H1 (cell line): ENCODE measurements around the gene CNGA4. TPM values are rescaled to one million over a fixed set of nuclear protein-coding genes. Genes with fewer than 3 reads are reported as not detected.

Experiments
- CTCF ChIA-PET: fragments of 300-600 bp; sonication (Branson Sonifier 250); formaldehyde crosslinking; loops from one replicate; lab custom pipeline; 2021; ENCODE audit not compliant: partially characterized antibody; lab: Charles Lee
- POLR2A ChIA-PET: fragments of 300-600 bp; sonication (Branson Sonifier 250); formaldehyde crosslinking; loops from one replicate; lab custom pipeline; 2021; ENCODE audit warnings: inconsistent platforms; ENCODE audit not compliant: partially characterized antibody; lab: Charles Lee
- DNase-seq, 2 experiments: peaks; one replicate each; pipeline versions ENCODE4 v3.0.0 to v3.0.0-alpha.2; 2010 to 2022; ENCODE audit warnings: low spot score in 2 of 2, low read depth in 1 of 2, mixed read lengths in 1 of 2
- FAIRE-seq: peaks from 2 replicates; lab custom pipeline; 2011; peaks lifted over from hg19 to GRCh38; lab: Jason Lieb, UNC
- H2AFZ ChIP-seq: 2 replicates; pipeline ENCODE4 v1.8.1; 2012; ENCODE audit warnings: low read length, inconsistent platforms
- H2AK5ac ChIP-seq: 2 replicates; pipeline ENCODE4 v1.6.1; 2013; ENCODE audit warnings: low read depth, low read length
- H2BK120ac ChIP-seq: replicated peaks from 2 replicates; pipeline ENCODE3; 2013; ENCODE audit warnings: low read depth, low read length, inconsistent platforms
- H2BK12ac ChIP-seq: 2 replicates; pipeline ENCODE4 v1.6.1; 2013; ENCODE audit warnings: low read depth, low read length
- H2BK15ac ChIP-seq: 2 replicates; pipeline ENCODE4 v1.6.1; 2013; ENCODE audit warnings: low read length
- H2BK20ac ChIP-seq: 2 replicates; pipeline ENCODE4 v1.6.1; 2013; ENCODE audit warnings: low read length
- H2BK5ac ChIP-seq: 2 replicates; pipeline ENCODE4 v1.6.1; 2013; ENCODE audit warnings: low read depth, low read length
- H3K14ac ChIP-seq: 2 replicates; pipeline ENCODE4 v1.6.1; 2013; ENCODE audit warnings: inconsistent platforms; ENCODE audit not compliant: insufficient read length
- H3K18ac ChIP-seq: 2 replicates; pipeline ENCODE4 v1.6.1; 2013; ENCODE audit warnings: low read length; ENCODE audit errors: extremely low read depth
- H3K23ac ChIP-seq: 2 replicates; pipeline ENCODE4 v1.6.1; 2013; ENCODE audit warnings: inconsistent platforms; ENCODE audit not compliant: insufficient read length
- H3K23me2 ChIP-seq: 2 replicates; pipeline ENCODE4 v1.6.1; 2013; ENCODE audit warnings: low read depth, low read length
- H3K27ac ChIP-seq: 2 replicates; pipeline ENCODE4 v1.6.1; 2011; ENCODE audit warnings: low read depth, low read length, inconsistent platforms
- H3K27me3 ChIP-seq, 4 experiments: replicated peaks in 1 of 4; 1 replicate in 1 of 4; 2 replicates in 3 of 4; pipeline versions ENCODE4 v1.6.1 to v1.8.1; 2011 to 2013; ENCODE audit warnings: low read length in 3 of 4, mild to moderate bottlenecking in 3 of 4, inconsistent platforms in 2 of 4, mixed read lengths in 2 of 4, moderate library complexity in 1 of 4; ENCODE audit not compliant: control insufficient read depth in 3 of 4, insufficient read depth in 3 of 4; ENCODE audit errors: extremely low read depth in 1 of 4
- H3K36me3 ChIP-seq, 4 experiments: 2 replicates each; pipeline versions ENCODE4 v1.6.1 to v1.8.1; 2011 to 2013; ENCODE audit warnings: mild to moderate bottlenecking in 4 of 4, low read length in 3 of 4, moderate library complexity in 2 of 4, control low read depth in 1 of 4, inconsistent platforms in 1 of 4; ENCODE audit not compliant: insufficient read depth in 4 of 4, control insufficient read depth in 2 of 4
- H3K4ac ChIP-seq: replicated peaks from 2 replicates; pipeline ENCODE3; 2013; ENCODE audit warnings: low read length, low read depth, mixed read lengths, inconsistent platforms; ENCODE audit not compliant: insufficient read length
- H3K4me1 ChIP-seq, 4 experiments: replicated peaks in 1 of 4; 1 replicate in 1 of 4; 2 replicates in 3 of 4; pipeline versions ENCODE4 v1.6.1 to v1.8.1; 2011 to 2013; ENCODE audit warnings: low read length in 3 of 4, inconsistent platforms in 2 of 4, mixed read lengths in 1 of 4; ENCODE audit not compliant: insufficient read depth in 4 of 4, control insufficient read depth in 3 of 4
- H3K4me2 ChIP-seq, 2 experiments: 2 replicates each; pipeline versions ENCODE4 v1.6.1 to v1.8.1; 2011 to 2013; ENCODE audit warnings: low read depth in 2 of 2, low read length in 2 of 2, control low read depth in 1 of 2, inconsistent platforms in 1 of 2, mild to moderate bottlenecking in 1 of 2; ENCODE audit not compliant: insufficient read depth in 1 of 2
- H3K4me3 ChIP-seq, 4 experiments: fragments of 200-600, 300-600 bp in 1 of 4; sonication (generic), shearing (Covaris generic), sonication (Bioruptor Twin) in 1 of 4; 2 replicates each; pipeline versions ENCODE4 v1.5.1 to v1.8.1; 2011 to 2016; ENCODE audit warnings: low read length in 4 of 4, low read depth in 3 of 4, control low read depth in 2 of 4, inconsistent platforms in 2 of 4, mild to moderate bottlenecking in 2 of 4, mixed read lengths in 1 of 4, moderate library complexity in 1 of 4; ENCODE audit not compliant: insufficient read depth in 2 of 4; ENCODE audit errors: extremely low read depth in 1 of 4
- H3K56ac ChIP-seq: replicated peaks from 2 replicates; pipeline ENCODE3; 2013; ENCODE audit warnings: low read depth, mild to moderate bottlenecking, mixed read lengths, low read length, inconsistent platforms; ENCODE audit not compliant: insufficient read length
- H3K79me1 ChIP-seq: 2 replicates; pipeline ENCODE4 v1.6.1; 2013; ENCODE audit warnings: low read depth, low read length, control low read depth
- H3K79me2 ChIP-seq, 2 experiments: 2 replicates each; pipeline versions ENCODE4 v1.6.1 to v1.8.1; 2012 to 2013; ENCODE audit warnings: low read length in 2 of 2, mild to moderate bottlenecking in 2 of 2, inconsistent platforms in 1 of 2; ENCODE audit not compliant: insufficient read depth in 2 of 2, control insufficient read depth in 1 of 2
- H3K9ac ChIP-seq, 4 experiments: replicated peaks in 1 of 4; 1 replicate in 1 of 4; 2 replicates in 3 of 4; pipeline versions ENCODE4 v1.6.1 to v1.8.1; 2011 to 2013; ENCODE audit warnings: low read depth in 3 of 4, low read length in 3 of 4, control low read depth in 2 of 4, mild to moderate bottlenecking in 2 of 4, moderate library complexity in 2 of 4, inconsistent platforms in 1 of 4; ENCODE audit errors: extremely low read depth in 1 of 4
- H3K9me3 ChIP-seq, 2 experiments: 2 replicates each; pipeline versions ENCODE4 v1.6.1 to v1.8.1; 2012 to 2013; ENCODE audit warnings: mild to moderate bottlenecking in 2 of 2, moderate library complexity in 2 of 2, control low read depth in 1 of 2, inconsistent platforms in 1 of 2, low read depth in 1 of 2, low read length in 1 of 2, mixed read lengths in 1 of 2; ENCODE audit not compliant: insufficient read depth in 2 of 2
- H4K20me1 ChIP-seq, 2 experiments: replicated peaks in 1 of 2; 2 replicates each; pipeline versions ENCODE3 to v1.8.1; 2011 to 2013; ENCODE audit warnings: inconsistent platforms in 2 of 2, low read length in 2 of 2, mild to moderate bottlenecking in 1 of 2; ENCODE audit not compliant: insufficient read depth in 2 of 2, control insufficient read depth in 1 of 2
- H4K5ac ChIP-seq: 2 replicates; pipeline ENCODE4 v1.6.1; 2013; ENCODE audit warnings: low read length, low read depth, mixed read lengths, inconsistent platforms; ENCODE audit not compliant: insufficient read length
- H4K8ac ChIP-seq: 2 replicates; pipeline ENCODE4 v1.8.0; 2013; ENCODE audit warnings: mild to moderate bottlenecking, moderate library complexity, low read length, inconsistent platforms; ENCODE audit not compliant: insufficient read depth; ENCODE audit errors: extremely low read depth
- H4K91ac ChIP-seq: replicated peaks from 2 replicates; pipeline ENCODE3; 2013; ENCODE audit warnings: low read length, mixed read lengths, inconsistent platforms; ENCODE audit not compliant: insufficient read length
- CBX8 ChIP-seq: fragments of 300-800, 300-1000 bp; sonication (generic); IDR thresholded peaks from 2 replicates; pipeline ENCODE4 v1.7.1; 2016; ENCODE audit warnings: low read depth, low read length, borderline replicate concordance
- EZH2 ChIP-seq: fragments of 200-600 bp; sonication (generic); IDR thresholded peaks from 2 replicates; pipeline ENCODE4 v1.7.1; 2012; ENCODE audit warnings: low read depth, mild to moderate bottlenecking, moderate library complexity, low read length, inconsistent platforms; ENCODE audit not compliant: severe bottlenecking
- SIX5 ChIP-seq: IDR thresholded peaks from 2 replicates; pipeline ENCODE4 v1.6.1; 2011; ENCODE audit warnings: mild to moderate bottlenecking, low read depth, low read length
- WGBS, 2 experiments: shearing (Covaris generic) in 1 of 2; methylation state at CpG; one replicate each; pipeline versions ENCODE4 v1.1.6 to v1.1.7; 2013 to 2015; ENCODE audit warnings: low lambda C conversion rate in 2 of 2, mixed read lengths in 2 of 2, inconsistent platforms in 1 of 2, low coverage in 1 of 2, missing lambda C conversion rate in 1 of 2; ENCODE audit not compliant: insufficient replicate concordance in 2 of 2, insufficient coverage in 1 of 2, insufficient read length in 1 of 2; ENCODE audit errors: extremely low coverage in 1 of 2, missing lambda C conversion rate in 1 of 2; 5-methylcytosine and 5-hydroxymethylcytosine counted together
- polyA plus RNA-seq, 7 experiments: library from polyadenylated mRNA; depleted of rRNA in 3 of 7; stranded (reverse) in 5 of 7; unstranded in 2 of 7; fragments of >200 nt in 5 of 7; fragments of 200-250 nt in 2 of 7; gene quantifications; 1 replicate in 5 of 7; 2 replicates in 1 of 7; 4 replicates in 1 of 7; pipeline versions ENCODE4 v1.2.1 to v1.2.3, GENCODE V29; 2011 to 2013; ENCODE audit warnings: missing spikeins in 2 of 7, mixed read lengths in 2 of 7
- total RNA-seq: library from RNA; stranded (reverse); fragmentation: NEBNext Ultra II Directional; extraction: Animal tissue kit (Norgen Biotek cat#: 25700); gene quantifications from 2 replicates; pipeline ENCODE4 v1.2.1, GENCODE V29; 2021

The CNGA4 gene
- total and polyA plus RNA-seq, 2 of the 8 experiments (the other 6 are each of a cell fraction or from before 2014, with no cell fraction given) = 0.29 TPM; not detected in 1

DNA sequence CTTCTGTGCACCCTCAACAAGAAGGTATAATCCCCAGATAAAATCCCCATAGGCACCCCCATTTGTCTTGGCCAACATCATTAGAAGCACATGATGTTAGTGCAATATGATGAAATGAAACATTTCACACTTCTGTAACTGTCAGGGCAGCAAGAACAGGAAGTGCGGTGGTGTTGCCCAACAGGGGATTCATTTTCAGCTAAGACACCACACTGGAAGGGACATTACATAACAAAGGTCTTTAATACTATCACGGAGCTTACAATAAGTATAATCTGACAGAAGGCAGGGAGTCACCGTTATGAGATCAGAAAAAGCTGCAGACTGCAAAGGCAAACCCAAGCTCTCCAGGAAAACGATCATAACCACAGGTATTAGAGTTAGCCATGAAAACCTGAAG, 37.9 kb upstream of the CNGA4 start:
- FAIRE-seq (no peak), DNase-seq (no peak)
- Histone ChIP-seq H3K9me3 (no peaks in the 10 kb centered on the region; a peak in 1 of 4 replicates), H3K4ac (no peak overlapping the region), H2BK20ac (no peak overlapping the region), H4K8ac (no peak overlapping the region), H2BK5ac (no peak overlapping the region), H3K56ac (no peak overlapping the region), H3K36me3 (no peaks in the 10 kb centered on the region; a peak in 2 of 8 replicates), H3K23ac (no peak overlapping the region), H2BK15ac (no peak overlapping the region), H4K5ac (no peak overlapping the region), H3K4me2 (no peak overlapping the region), H3K27ac (no peak overlapping the region), H2BK12ac (no peak overlapping the region), H2BK120ac (no peak overlapping the region), H3K27me3 (no peaks in the 10 kb centered on the region), H2AK5ac (no peak overlapping the region), H2AFZ (no peak overlapping the region), H4K91ac (no peak overlapping the region), H3K79me2 (no peaks in the 10 kb centered on the region), H3K14ac (no peak overlapping the region), H3K23me2 (no peaks in the 10 kb centered on the region), H3K4me1 (peaks cover 0 to 3% (median 1%) of the 10 kb centered on the region in 4 experiments; a peak in 2 of 7 replicates), H4K20me1 (no peaks in the 10 kb centered on the region), H3K9ac (no peak overlapping the region), H3K4me3 (no peak overlapping the region), H3K18ac (no peak overlapping the region), H3K79me1 (no peaks in the 10 kb centered on the region)
- ChIA-PET CTCF (interaction anchor here (0.7 to 1.5 kb wide), 5 partner anchors 43 to 162 kb away, joined by 3 to 5 read pairs (median 3); no protein-coding TSS in a partner anchor), POLR2A (interaction anchor here (1.3 to 1.8 kb wide), 2 partner anchors 13 to 16 kb away, joined by 3 read pairs; no protein-coding TSS in a partner anchor)
- WGBS, 2 experiments = 71% methylated on average over 4 of the region's 4 CpGs; no CpG with 5 or more reads in 1 of the 2 experiments
- TF ChIP-seq EZH2 = no peak
- no peak for TF ChIP-seq SIX5
- no peak for TF ChIP-seq CBX8
